Adipose tissue (tissue), 3 donors: Measurements from ENCODE around the gene FAM181A. TPM values are rescaled to one million over a fixed set of nuclear protein-coding genes. Genes with fewer than 3 reads are reported as not detected.

ENCODE experiments used
- H3K27ac ChIP-seq: one replicate; pipeline ENCODE4 v1.5.1; 2013; ENCODE audit warnings: low read depth, low read length
- WGBS, 3 donors: extraction: QIAGEN DNeasy Blood & Tissue Kit; methylation state at CpG; one replicate each; pipeline ENCODE4 v1.1.7; 2013; 5-methylcytosine and 5-hydroxymethylcytosine counted together
- polyA plus RNA-seq, 3 donors: library from polyadenylated mRNA; stranded (reverse); fragments of 200-250 nt; gene quantifications; one replicate each; pipeline ENCODE4 v1.2.3, GENCODE V29; 2013
- donor health status: healthy with polysubstance abuse.
- donor health status: Bipolar disorder and iron deficiency.
- donor health status: healthy.

The FAM181A gene
- polyA plus RNA-seq, 3 donors = not detected

DNA sequence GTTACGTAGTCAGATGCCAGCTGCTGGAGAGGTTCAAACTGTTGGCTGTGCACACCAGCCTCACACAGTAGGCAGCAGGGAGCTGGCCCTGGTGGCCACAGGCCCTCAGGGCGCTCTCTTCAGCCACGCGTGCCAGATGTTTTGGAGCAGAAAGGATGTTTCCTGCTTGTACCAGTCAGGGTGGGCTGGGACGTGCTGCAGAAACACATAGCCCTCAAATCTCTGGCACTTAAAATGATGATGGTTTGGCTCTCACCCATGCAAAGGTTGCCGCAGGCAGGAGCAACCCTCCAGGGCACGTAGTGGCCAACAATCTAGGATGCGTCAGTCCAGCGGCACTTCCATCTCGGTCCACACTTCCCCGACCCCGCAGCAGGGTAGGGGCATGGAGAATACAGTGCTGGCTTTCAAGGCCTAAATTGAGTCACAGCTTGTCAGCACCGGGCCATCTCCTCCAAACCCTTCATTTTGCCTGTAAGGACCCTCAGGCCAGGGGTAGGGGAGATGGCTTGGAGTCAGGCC lies 1.7 kb upstream of the FAM181A start:
- WGBS, 3 donors = 86 to 87% (median 86%) methylated on average over 13 of the region's 13 CpGs
- H3K27ac ChIP-seq = no peak overlapping the region

DNA sequence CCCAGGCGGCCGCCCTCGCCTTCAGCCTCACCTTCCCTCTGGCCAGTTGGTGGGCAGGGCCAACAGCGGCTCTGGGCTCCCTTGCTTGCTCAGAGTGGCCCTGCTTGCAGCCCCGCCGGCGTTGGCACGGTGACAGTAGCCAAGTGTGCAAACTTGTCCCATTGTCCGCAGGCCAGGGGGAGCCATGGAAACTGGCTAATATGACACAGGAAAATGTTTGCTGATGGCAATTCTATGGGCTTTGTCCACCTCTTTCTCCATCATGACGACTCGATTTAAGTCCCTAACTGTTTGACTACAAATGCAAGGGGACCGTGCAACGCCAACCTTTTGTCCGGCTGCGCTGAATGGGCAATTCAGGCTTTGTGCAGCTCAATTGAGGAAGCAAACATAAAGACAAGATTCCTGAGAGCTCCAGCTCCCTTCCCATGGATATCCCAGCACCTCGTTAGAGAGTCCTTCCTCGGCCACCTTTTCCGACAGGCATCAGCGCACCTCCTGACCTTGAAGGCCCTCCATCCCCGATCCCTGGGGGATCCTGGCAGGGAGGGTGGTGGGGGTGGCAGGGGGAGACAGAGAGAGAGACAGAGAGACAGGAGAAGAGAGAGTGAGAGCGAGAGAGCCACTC lies 785 bp upstream of the FAM181A start:
- WGBS, 3 donors = 69 to 90% (median 86%) methylated on average over 21 of the region's 21 CpGs

DNA sequence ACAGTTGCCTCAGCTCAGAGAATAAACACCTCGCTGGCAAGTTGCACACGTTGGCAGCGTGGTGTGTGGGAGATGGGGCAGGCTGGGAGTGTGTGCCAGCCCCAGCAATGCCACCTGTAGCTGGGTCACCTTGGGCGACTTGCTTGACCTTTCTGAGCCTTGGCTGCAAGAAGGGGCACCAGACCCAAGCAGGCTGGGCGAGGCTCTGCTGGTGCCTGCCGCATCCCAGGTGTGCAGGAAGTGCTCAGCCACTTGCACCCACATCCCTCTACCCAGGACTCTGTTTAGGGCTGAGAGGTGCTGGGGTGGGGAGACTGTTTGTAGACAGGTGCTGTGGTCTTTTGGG lies 629 bp downstream of the FAM181A start:
- H3K27ac ChIP-seq = no peak overlapping the region
- WGBS, 3 donors = 55 to 58% (median 56%) methylated on average over 6 of the region's 6 CpGs

More for the DNA sequence above, 785 bp upstream of the FAM181A start:
- H3K27ac ChIP-seq = no peak overlapping the region

DNA sequence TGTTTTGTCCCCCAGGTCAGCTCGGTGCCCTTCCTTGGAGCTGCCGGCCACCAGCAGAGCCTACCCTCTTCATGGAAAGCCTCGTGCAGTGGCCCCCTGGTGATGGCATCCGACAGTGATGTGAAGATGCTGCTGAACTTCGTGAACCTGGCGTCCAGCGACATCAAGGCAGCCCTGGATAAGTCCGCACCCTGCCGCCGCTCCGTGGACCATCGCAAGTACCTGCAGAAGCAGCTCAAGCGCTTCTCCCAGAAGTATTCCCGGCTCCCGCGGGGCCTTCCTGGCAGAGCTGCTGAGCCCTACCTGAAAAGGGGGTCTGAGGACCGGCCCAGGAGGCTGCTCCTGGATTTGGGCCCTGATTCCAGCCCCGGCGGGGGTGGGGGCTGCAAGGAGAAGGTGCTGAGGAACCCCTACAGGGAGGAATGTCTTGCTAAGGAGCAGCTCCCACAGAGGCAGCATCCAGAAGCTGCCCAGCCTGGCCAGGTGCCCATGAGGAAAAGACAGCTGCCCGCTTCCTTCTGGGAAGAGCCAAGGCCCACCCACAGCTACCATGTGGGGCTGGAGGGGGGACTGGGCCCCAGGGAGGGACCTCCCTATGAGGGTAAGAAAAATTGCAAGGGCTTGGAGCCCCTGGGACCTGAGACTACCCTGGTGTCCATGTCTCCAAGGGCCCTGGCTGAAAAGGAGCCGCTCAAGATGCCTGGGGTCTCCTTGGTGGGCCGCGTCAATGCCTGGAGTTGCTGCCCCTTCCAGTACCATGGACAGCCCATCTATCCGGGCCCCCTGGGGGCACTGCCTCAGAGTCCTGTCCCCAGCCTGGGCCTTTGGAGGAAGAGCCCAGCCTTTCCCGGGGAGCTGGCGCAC lies 1.3 kb downstream of the FAM181A start:
- no peak overlapping the region for H3K27ac ChIP-seq
- WGBS, 3 donors = 87 to 89% (median 87%) methylated on average over 26 of the region's 26 CpGs

DNA sequence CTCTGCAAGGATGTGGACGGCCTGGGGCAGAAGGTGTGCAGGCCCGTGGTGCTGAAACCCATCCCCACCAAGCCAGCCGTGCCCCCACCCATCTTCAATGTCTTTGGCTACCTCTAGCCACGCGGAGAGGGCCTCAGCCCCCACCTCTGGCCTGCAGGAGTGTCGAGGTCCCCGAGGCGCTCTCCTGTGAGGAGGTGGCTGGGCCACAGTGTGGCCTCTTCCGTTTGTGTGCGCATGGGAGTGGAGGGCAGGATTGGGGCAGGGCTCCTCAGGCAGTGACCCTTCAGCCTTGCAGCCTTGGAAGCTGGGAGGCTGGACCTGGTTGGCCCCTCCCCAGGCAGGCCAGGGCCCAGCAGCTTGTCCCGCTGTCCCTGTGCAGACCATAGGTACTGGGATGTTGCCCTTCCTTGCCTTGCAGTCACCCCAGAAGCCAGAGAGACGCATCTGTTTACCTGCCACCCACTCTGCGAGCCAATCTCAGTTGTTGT lies 1.9 kb downstream of the FAM181A start:
- WGBS, 3 donors = 76 to 88% (median 83%) methylated on average over 13 of the region's 13 CpGs
- H3K27ac ChIP-seq = no peak overlapping the region

DNA sequence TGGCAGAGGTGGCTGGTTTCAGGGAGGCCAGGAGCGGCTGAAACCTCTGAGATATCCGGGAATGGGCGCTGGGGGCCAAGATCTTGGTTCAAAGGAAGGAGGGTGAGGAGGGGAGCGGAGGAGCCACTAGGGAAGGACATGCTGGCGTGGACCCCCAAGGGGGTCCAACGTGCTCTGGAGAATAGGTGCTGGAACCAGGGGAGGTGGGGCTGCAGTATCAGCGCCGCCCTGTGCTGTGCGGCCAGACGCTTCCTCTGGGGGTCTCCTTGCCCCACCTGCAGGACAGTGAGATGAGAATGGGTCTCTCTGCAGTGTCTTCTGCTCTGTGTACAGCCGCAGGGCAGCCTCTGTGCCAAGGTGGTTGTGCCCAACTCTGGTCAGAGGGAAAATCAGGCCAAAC lies 2.5 kb downstream of the FAM181A start:
- WGBS, 3 donors = 83 to 88% (median 83%) methylated on average over 11 of the region's 11 CpGs
- no peak overlapping the region for H3K27ac ChIP-seq

DNA sequence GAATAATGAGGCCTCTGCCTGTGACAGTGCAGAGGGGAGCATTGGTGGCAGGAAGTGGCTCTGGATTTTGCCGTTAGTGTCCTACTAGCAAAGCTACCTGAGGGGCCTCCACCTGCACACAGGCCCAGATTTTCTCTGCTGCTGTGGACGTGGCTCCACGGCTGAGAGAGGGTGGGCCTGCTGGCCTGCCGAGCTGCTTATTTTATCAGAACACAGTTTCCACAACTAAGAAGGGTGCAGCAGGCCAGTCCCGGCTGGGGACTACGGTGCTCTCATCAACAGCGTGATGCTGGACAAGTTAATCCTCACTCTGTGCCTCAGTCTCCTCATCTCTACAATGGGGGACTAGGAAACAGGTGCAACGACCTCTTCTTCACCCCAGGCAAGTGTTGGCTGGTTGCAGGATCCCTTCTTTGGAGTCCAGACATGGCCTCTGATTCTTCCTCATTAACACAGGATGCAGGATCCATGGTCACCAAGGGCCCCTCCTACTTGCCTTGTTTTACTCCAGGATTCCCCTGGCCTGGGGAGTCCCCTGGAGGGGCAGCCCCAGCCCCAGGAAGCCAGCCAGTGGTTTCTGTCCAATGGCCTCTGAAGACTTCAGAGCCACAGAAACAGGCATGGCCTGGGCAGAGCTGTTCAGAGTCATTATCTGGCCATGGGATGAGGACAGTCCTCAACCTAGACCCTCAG lies 3.3 kb downstream of the FAM181A start:
- no peak overlapping the region for H3K27ac ChIP-seq
- WGBS, 3 donors = 84 to 88% (median 84%) methylated on average over 8 of the region's 8 CpGs

DNA sequence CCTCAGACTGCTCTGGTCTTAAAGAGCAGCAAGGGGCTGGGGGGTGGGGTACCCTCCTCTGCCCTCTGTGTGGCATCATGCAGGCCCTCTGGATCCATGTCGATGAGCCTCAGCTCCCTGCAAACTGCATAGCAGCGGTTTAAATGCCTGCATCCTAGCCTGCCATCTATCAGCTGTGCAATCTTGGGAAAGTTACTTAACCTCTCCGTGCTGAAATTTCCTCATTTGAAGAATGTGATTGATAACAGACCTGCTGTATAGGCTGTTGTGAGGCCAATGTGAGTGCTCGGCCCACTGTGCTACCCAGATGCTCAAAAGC lies 3.8 kb downstream of the FAM181A start:
- 74 to 82% (median 81%) methylated on average over 4 of the region's 4 CpGs for whole genome bisulfite sequencing, 3 donors

DNA sequence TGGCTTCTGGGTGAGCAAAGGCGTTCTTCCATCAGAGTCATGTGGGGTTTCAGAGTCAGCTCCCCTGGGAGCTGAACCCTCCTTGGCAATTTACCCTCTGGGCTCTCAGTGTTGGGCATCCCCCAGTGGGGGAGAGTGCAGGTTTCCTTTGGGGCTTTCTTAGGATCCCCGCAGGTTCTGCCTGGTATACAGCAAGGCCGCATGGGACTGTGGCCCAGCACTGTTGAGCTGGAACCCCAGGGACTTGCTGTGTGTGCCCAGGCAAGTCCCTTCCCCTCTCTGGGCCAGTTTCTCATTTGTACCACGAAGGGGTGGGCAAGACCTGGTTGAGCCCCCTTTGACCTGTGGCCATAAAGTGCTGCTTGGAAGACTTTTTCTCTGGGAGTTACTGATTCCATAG lies 5.5 kb downstream of the FAM181A start:
- WGBS, 3 donors = 88 to 93% (median 89%) methylated on average over 4 of the region's 4 CpGs
- no peak overlapping the region for H3K27ac ChIP-seq

More for the DNA sequence above, 3.8 kb downstream of the FAM181A start:
- no peak overlapping the region for H3K27ac ChIP-seq

DNA sequence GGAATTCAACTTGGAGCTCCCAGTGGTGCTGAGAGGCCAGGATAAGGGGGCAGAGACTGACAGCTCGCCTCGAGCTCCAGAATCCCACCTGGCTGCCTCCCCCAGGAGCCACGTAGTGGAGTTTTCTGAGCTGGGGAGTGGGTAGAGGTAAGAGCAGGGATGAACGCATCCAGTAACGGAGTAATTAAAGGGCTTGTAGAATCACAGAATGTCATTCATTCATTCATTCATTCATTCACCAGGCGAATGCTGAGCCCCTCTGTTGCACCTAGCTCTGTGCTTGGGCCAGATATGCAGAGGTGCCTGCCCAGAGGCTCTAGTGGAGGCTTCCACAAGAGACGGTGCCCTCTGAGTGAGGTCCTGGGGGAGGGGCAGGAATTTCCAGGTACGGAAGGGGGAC lies 8.1 kb downstream of the FAM181A start:
- no peak overlapping the region for H3K27ac ChIP-seq

DNA sequence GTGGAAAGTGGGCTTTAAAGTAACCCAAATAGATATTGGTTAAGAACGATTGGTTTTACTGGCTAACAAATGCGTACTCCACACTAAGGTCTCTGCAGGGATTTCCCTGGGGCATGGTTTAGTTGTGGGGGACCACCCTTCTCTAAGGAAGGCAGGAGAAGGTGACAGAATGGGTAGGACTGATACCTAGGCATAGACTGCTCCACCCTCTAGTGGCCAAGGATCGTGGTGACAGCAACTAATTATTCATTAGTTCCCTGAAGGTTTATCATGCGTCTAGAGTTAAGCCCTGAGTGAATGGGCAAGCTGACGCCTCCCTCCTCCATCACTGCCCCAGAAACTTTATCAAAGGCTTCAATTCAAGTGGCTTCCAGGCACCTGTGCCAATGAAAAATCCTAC lies 9.1 kb downstream of the FAM181A start:
- 27 to 37% (median 35%) methylated on average over 5 of the region's 5 CpGs for WGBS, 3 donors
- H3K27ac ChIP-seq = no peak overlapping the region

More for the DNA sequence above, 8.1 kb downstream of the FAM181A start:
- WGBS, 3 donors = 62 to 83% (median 78%) methylated on average over 8 of the region's 8 CpGs

DNA sequence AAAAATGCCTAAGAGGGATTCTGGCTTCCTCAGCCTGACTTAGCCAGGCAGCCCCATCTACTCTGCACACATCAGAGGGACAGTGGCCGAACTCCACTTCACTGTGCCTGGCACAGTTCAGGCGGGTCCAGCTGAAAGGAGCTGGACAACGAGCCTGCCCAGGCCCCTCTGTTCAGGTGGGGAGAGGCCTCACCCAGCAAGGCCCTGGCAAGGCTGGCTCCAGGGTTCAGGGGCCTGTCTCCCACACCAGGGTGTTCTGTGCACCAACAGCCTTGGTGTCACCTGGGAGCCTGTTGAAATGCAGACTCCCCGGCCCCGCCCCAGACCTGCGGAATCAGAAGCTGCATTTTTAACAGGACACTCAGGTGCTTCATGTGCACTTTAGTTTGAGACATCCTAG lies 9.8 kb downstream of the FAM181A start:
- 88 to 90% (median 88%) methylated on average over 6 of the region's 6 CpGs for WGBS, 3 donors
- H3K27ac ChIP-seq = no peak overlapping the region

DNA sequence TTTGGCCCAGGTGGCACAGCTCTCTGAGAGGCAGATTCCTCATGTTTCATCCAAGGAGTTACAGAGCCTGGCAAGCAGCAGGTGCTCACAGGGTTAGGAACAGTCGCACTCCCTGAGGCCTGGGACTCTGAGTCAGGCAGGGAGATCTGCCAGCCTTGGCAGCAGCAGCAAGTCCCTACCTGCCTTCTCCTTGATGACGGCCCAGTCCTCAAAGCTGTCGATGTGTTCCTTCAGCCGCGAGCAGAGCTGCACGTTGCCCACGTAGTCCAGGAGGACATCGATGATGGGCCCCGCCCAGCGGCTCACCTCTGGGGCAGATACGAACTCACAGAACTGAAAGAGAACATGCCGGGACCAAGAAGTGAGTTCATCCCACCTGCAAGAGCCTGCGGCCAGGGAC lies 10.4 kb downstream of the FAM181A start:
- no peak overlapping the region for H3K27ac ChIP-seq
- WGBS, 3 donors = 80 to 89% (median 87%) methylated on average over 13 of the region's 13 CpGs

DNA sequence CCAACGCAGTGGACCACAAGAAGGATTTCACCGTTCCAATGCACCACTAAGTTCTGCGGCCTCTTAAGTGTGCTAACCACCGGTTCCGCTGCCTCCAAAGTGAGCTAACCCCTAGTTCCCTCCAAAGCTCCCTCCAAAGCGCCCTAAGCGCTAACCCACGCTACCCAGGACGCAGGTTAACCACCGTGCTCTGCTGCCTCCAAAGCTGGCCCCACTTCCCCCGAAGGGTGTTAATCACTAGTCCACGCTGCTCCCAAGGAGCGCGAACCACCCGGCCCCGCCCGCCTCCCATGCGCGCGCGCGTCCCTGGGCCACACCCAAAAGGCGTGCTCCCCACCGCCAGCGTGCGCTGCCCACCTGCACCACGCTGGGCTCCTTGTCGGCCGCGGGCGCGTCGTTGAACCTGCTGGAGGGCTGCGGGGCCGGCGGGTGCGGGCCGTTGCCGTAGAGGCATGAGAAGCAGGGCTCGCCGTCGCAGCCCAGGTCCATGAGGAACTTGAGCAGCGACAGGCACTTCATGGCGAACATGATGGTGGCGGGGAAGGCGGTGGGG lies 11.7 kb downstream of the FAM181A start:
- no peak overlapping the region for H3K27ac ChIP-seq
- 29 to 32% (median 30%) methylated on average over 46 of the region's 46 CpGs for WGBS, 3 donors

DNA sequence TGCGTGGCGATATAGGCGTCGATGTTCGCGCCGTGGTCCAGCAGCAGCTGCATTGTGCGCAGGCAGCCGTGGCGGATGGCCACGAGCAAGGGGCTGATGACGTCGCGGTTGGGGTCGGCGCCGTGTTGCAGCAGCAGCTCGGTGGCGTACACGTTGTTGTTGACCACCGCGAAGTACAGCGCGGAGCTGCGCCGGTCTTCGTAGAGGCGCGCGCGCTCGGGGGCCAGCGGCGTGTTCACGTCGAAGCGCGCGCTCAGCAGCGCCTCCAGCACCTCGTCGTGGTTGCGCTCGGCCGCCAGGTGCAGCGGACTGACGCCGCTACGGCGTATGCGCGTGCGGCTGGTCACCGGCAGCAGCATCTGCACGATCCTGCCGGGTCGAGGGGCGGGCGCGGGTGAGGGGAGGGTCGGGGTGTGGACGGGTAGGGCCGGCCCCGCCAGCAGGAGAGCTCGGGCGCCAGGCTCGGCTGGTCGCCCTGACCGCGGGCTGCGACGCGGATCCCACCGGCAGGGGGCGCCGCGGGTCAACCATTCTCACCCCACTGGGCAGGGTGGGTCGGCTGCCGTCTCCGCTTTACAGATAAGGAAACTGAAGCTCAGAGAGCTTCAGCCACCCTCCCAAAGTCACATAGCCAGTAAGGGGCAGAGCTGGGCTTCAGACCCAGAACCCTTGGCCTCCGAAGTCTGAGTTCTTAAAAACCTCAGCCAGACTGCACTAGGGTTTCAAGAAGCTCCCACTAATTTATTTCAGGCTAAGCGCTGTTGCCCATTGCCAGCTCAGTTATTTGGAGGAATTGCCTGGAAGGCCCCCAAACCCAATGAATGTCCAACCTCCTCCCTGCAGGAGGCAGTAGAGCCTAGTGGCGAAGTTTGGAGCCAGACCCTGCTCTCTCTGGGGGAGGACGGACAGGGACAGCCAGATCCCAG lies 12.4 kb downstream of the FAM181A start:
- H3K27ac ChIP-seq = no peak overlapping the region
- 6 to 8% (median 8%) methylated on average over 83 to 84 of the region's 84 CpGs for WGBS, 3 donors

DNA sequence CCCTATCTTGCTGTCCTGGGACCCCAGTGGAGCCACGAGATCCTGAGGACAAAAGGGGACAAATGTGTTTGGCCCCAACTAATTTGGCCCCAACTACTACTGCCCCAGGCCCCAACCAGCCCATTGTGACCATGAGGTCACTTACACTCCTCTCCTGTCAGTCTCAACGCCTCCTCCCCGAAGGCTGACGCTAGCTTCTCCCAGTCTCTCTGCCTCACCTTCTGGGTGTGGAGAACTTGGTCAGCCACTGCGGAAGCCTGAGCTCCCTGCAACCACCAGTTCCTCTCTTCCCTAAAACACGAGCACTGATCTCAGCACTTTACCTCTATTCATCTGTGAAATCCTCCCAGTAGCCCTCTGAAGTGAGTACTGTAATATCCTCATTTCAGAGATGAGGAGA lies 13.3 kb downstream of the FAM181A start:
- H3K27ac ChIP-seq = no peak overlapping the region
- 82 to 89% (median 83%) methylated on average over 6 of the region's 6 CpGs for WGBS, 3 donors

DNA sequence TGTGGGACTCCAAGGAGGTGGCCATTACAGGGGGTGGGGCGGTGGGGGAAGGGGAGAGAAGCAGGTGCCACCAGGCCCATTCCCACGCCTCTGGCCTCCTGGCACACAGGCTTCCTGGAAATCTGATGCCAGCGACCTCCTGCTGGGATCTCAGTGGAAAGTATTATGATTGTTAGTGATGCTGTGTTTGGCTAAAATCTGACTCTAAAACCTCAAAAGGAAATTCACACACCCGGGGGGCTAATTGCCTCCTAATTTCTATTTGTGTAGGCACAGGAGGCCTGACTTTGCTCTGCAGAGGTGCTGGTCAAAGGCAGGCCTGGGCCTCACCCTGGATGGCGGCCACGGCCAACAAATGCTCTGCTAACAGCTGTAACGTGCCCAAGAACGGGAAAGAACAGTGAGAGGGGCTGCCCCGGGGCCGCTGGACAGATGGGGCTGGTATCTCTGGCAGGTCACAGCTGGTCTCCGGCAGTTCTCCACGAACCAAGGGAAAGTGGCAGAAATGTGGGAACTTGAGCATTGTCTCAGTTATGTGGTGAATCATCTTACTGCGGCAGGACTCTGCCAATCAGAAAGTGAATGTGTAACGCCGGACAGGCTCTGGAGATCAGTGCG lies 14.3 kb downstream of the FAM181A start:
- H3K27ac ChIP-seq = no peak overlapping the region
- 32 to 84% (median 81%) methylated on average over 16 of the region's 16 CpGs for WGBS, 3 donors
